Measurements from ENCODE around the gene RNU6-1. TPM values are rescaled to one million over a fixed set of nuclear protein-coding genes. Genes with fewer than 3 reads are reported as not detected.

Gene RNU6-1
- not detected in 2 replicates for total RNA-seq

GRCh38 chr15:67839929-67840748 lies at the start of gene RNU6-1:
RNU6-1 (minus strand) TSS chr15:67840045.

DNA sequence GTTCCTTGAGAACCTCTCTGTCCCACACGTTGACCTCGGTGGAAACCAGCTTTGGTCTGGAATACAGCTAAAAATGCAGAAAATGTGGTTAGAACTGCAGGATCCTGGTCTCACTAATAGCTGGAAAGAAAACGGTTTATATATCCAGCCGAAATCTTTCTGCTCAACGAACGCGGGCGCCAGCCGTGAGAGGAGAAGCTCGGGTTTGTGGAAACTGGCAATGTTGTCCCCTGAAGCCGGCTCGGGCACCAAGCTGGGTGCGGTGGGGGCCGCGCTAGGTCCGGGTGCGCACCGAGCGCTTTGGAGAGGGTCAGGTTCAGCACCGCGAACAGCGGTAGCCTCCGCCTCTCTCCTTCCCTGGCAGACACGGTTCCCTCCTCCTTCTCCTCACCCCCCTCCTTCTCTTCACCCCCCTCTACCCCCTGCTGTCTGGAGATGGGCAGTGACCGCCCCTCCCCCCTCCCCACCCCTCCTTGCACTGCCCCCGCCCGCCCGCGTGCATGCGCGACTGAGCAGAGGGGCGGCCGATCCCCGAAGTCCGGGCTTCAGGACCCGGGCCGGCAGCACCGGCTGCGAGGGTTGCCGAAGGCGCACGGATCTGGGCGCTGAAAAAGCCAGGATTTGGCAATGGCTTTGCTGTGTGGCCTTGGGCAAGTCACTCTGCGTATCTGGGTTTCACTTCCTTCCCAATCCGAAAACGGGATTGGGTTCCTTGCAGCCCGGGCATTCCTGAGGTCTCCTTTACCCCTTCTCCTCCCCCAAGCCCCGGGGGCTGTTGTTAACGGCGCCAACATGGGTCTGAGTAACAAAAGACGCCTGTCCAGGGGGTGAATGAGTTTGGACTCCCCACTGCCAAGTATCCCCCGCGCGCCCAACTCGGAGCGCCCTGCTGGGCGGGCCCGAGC lies 14.6 kb downstream of the RNU6-1 start, which contains the start of gene SKOR1:
Gene SKOR1, plus strand, starts transcription at position 534 of the 905 bp plus-strand sequence. Its CDS starts 94 bp downstream, at position 628.

Other genes starting within 250 kb of the RNU6-1 start
- gene SKOR1, start 14.5 kb downstream of the RNU6-1 start, total RNA-seq = under 0.01 TPM in 1 of 2 replicates, not detected in the other
- gene PIAS1, start 214.3 kb upstream of the RNU6-1 start, total RNA-seq = 6.7 and 10.1 TPM in 2 replicates

Data from epithelial cell of umbilical artery (primary cell).